ENCODE results near the gene FAM210B.
"Not testable (repeated sequence)": the region's sequence is repeated elsewhere in the genome, so short reads cannot be mapped to it uniquely, and the experiment has no call there.

Gene FAM210B

GRCh38 chr20:56361900-56362299 is 3.1 kb downstream of the FAM210B start:
- no peak for DNase-seq

DNA sequence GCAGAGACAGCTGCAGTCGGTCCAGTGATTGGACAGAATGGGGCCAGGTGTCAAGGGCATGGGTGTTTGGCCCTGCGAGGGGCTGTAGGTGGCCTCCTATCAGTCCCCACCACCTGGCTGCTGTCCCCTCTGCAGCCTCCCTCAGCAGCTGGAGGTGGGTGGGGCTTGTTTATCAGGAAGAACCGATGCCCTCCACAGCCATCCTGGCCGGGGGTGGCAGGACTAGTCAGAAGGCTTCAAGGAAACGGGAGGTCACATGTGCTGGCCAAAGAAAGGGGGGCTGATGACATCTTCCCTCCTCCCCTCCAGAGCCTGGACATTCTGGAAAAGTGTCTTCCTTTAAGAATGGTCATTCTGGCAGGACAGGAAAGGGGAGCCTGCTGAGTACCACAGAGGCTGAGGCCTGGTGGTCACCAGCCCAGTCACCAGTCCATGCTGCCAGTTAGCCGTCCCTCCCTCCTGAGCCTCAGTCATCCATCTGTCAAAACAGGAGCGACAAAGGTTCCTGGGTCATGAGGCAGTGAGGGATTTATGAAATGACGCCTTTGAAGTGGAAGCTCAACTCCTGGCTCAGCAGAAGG is 4.1 kb downstream of the FAM210B start:
- DNase-seq: no peak

DNA sequence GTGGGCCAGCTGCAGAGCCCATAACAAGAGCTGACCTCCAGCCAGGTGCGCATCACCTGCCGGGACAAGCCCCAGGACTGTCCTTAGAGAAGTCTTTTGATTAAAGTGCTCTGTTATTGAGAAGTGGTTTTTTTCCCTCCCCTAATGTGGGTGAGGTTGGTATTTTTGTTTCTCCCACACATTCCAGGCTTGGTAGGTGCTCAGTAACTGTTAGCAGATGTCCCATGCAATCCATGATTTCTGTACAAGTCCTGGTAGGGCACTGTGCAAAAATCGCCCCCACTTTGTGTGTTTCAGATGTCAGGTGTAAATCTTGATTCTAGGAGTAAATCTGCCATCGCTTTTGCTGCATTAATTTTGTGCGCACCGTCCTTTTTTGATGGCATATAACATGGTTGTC is 4.7 kb downstream of the FAM210B start:
- no peak for DNase-seq

- DNase-seq: no peak
These were observed 9.8 kb downstream of the FAM210B start for GRCh38 chr20:56368351-56369134.

GRCh38 chr20:56369179-56369578 is 10.4 kb downstream of the FAM210B start:
- no peak for DNase-seq

DNA sequence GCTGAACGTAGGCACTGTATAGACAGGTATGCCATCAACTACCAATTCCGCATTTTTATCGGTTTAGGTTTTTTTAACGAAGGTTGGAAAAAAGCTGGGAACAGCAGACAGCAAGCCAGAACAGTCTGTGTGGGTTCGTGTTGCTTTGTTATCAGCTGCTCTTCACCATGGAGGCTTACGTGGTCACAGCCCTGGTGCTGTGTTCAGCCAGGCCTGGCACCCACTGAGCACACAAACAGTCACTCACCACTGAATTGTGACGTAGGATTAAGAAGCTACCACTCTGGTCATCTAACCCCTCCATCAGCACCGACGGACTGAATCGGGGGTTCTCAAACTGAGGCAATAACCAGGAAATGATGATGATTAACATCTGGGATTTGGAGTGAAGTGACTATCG is 13.2 kb downstream of the FAM210B start:
- DNase-seq: no peak

GRCh38 chr20:56372850-56373249 is 14.1 kb downstream of the FAM210B start:
- no peak for DNase-seq

DNA sequence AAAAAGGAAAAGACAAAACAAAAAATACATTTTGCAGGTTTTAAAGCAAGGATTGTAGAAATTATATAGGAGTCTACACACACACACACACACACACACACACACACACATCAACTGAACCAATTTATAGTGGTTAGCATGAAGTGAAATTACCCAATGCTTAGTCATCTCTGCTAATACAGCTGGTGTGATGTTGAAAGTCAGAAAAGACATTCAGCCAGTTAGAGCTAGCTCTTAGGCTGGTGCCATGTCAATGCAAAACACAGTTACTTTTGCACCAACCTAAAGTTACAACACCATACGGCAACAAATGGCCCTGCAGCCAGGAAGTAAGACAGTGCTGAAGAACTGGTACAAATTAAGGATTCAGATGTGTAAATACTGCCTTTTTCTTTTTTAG is 15.2 kb downstream of the FAM210B start:
- DNase-seq: peak; percentile 31

DNA sequence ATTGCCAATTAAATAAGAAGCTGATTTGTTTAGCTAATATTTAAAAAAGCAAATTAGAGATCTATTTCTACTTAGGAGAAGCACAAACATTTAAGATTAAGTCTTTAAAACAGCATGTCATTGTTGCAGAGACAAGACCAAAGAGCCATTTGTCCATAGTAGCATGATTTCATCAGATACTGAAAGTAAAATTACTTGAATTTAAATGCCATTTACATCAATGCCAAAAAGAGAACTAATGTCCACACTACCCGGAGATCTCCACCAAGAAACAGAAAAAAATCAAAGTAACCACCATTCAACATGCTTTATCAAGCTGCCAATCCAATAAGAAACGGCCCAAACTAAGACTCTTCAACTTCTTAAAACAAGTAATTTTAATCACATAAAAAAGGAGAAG is 17.6 kb downstream of the FAM210B start:
- no peak for DNase-seq

- no peak for DNase-seq
These were observed 19.6 kb downstream of the FAM210B start for GRCh38 chr20:56378386-56378785.

GRCh38 chr20:56380375-56380774 is 21.6 kb downstream of the FAM210B start:
- no peak for DNase-seq

DNA sequence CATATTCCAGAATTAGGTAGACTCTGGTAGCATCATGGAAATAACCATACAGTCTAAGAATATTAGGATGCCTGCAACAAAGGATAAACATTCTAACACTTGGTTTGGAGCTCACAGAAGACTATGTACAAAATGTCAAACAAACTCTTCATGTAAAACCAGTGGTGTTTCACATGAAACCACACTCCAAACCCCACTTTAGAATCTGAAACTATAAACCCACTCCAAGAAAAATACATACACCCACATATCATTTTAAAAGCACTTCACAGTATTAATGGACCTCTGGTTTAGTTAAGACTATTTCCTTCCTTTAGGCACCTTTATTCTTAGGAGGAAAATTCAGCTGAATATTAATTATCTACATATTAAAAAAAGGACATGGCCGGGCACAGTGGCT is 22.7 kb downstream of the FAM210B start:
- no peak for DNase-seq

- DNase-seq: no peak
These were observed 23.9 kb downstream of the FAM210B start for GRCh38 chr20:56382696-56383095.

DNA sequence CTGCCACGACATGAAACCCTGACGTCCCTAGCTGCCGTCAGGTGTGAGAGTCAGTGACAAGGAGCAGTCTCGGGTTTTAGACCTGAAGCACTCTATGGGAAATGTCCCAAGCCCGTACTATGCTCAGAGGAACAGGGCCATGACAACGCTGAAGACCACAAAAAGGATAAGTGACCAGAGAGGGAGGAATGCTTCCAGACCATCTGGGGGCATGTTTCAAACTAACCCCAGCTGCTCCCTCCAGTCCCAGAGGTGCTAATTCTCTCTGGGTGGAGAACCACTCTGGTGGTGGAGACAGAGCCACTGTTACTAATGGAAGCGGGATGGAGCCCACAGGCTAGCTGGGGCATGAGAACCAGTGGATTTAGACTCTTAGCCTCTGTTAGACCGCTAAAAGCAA is 24.6 kb downstream of the FAM210B start:
- no peak for DNase-seq

DNA sequence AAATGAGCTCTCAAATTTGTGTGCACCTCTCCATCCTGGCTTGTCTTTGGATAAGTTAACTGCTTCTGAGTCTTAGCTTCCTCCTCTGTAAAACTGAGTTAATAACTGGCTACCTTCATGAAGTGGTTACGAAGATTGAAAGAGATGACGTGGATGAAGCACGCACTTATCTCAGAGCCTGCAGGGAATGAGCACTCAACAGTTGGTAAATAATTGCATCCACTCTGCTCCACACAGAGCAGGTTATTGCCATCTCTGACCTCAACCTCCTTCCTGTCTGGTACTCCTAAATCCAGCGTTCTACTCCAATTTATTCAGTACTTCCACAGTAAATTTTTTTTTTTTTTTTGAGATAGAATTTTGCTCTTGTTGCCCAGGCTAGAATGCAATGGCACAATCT is 26.4 kb downstream of the FAM210B start:
- DNase-seq: no peak

GRCh38 chr20:56386219-56386618 is 27.4 kb downstream of the FAM210B start:
- no peak for DNase-seq

- DNase-seq: no peak
These were observed 30.1 kb downstream of the FAM210B start for GRCh38 chr20:56388882-56389281.

DNA sequence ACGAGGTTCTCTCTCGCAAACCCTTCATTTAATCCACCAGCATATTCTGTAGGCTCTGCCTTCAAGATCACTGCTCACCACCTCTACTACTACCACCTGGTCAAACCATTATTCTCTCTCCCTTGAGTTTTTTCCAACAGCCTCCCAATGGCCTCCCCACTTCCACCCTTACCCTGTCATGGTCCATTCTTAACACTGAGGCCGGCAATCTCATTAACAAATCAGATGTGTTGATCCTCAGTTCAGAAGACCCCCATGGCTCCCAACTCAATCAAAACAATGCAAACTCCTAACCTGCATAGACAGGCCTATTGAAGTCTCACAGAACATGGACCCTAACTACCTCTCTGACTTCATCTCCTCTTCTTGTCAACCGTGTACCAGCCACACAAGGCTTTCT is 31.0 kb downstream of the FAM210B start:
- no peak for DNase-seq

DNA sequence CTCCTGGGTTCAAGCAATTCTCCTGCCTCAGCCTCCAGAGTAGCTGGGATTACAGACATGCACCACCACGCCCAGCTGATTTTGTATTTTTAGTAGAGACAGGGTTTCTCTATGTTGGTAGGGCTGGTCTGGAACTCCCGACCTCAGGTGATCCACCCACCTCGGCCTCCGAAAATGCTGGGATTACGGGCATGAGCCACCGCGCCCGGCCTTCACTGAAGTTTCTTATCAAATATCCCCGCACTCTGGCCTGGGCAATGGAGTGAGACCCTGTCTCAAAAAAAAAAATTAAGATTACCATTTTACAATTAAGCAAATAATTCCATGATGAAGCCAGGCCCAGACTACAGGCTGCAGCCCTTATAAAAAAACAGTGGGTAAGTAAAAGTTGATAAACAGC is 31.6 kb downstream of the FAM210B start:
- DNase-seq: not testable (repeated sequence)

DNA sequence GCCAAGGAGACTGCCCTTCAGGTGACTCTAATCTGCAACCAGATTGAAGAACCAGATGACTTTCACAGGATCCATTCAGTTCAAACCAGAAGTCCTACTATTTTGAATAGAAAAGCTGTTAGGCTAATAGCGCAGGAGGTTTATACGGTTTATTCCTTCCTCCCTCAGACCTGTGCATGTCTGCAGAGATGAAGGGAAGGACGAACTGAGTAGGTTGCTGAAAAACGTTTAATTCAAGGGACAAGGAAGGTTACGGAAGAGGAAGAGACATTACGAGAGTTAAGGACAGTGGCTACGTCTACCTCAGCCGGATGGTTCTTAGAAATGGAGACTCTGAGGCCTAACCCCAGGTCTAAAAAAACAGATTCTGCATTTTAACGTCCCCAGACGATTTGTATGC is 32.3 kb downstream of the FAM210B start:
- no peak for DNase-seq

- DNase-seq: no peak
These were observed 32.9 kb downstream of the FAM210B start for GRCh38 chr20:56391596-56392131.

- peak; percentile 100 for DNase-seq
These were observed 33.5 kb downstream of the FAM210B start, which contains the start of the genes AURKA and CSTF1 for GRCh38 chr20:56392132-56392880. AURKA (minus strand) TSS chr20:56392215; CDS start chr20:56388197, 4,018 bp downstream. CSTF1 (plus strand) TSS chr20:56392645; CDS start chr20:56395553, 2,908 bp downstream.

DNA sequence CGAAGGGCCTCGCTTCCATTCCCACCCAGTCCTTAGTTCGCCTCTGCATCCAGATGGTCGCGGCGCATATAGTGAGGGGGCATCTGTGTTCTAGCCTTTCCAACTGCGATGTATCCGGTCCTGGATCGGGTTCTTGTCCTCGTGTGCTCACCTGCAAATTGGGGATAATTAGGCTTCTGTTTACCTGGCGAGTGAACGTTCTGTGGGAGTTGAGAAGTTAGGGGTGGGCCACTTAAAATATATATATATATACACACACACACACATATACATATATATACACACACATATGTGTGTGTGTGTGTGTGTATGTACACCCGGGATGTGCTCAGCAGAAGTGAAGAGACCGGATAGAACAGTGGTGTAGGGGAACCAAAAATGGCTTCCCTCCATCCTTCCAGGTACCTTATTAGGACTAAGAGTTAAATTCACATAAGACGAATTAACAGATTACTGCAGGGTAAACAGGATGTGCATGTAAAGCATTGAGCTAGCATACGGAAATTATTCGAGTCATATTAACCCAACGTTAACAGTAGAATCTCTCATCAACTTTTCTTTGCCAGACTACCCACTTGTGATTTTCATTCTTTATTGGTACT is 34.2 kb downstream of the FAM210B start:
- DNase-seq: no peak

Measured in CD4-positive, alpha-beta T cell treated with Interferon gamma for 1 hour (primary cell).